Loucy (cell line): Measurements from ENCODE around the gene TMPRSS11F.

Experiments
- H2AFZ ChIP-seq: fragments of 200-600 bp; sonication (generic); 2 replicates; pipeline ENCODE4 v1.6.0; 2016; ENCODE audit warnings: antibody characterized with exemption, mild to moderate bottlenecking, low read length, moderate library complexity
- H3F3A ChIP-seq: fragments of 200-600 bp; 2 replicates; pipeline ENCODE4 v1.6.0; 2016; ENCODE audit warnings: antibody characterized with exemption, low read depth, mild to moderate bottlenecking
- H3K27me3 ChIP-seq: fragments of 200-600 bp; sonication (generic); 2 replicates; pipeline ENCODE4 v1.6.1; 2014; ENCODE audit warnings: low read length, mild to moderate bottlenecking; ENCODE audit not compliant: insufficient read depth, poor library complexity, severe bottlenecking
- H3K36me3 ChIP-seq: fragments of 200-600 bp; sonication (generic); 2 replicates; pipeline ENCODE4 v1.6.1; 2016; ENCODE audit warnings: low read length; ENCODE audit not compliant: insufficient read depth
- H3K4me1 ChIP-seq: fragments of 200-600 bp; sonication (generic); 2 replicates; pipeline ENCODE4 v1.5.1; 2014; ENCODE audit warnings: low read length, mild to moderate bottlenecking; ENCODE audit not compliant: insufficient read depth, poor library complexity, severe bottlenecking
- H3K4me2 ChIP-seq: fragments of 200-600 bp; sonication (generic); 2 replicates; pipeline ENCODE4 v1.6.0; 2014; ENCODE audit warnings: antibody characterized with exemption, low read length, low read depth, mild to moderate bottlenecking; ENCODE audit not compliant: poor library complexity, severe bottlenecking
- H3K4me3 ChIP-seq: fragments of 200-600 bp; sonication (generic); 2 replicates; pipeline ENCODE4 v1.5.1; 2014; ENCODE audit warnings: low read length, mild to moderate bottlenecking, mixed read lengths; ENCODE audit not compliant: poor library complexity, severe bottlenecking
- H3K79me2 ChIP-seq: fragments of 200-600 bp; sonication (generic); 2 replicates; pipeline ENCODE4 v1.6.1; 2014; ENCODE audit warnings: low read length; ENCODE audit not compliant: insufficient read depth
- H3K9ac ChIP-seq: fragments of 200-600 bp; sonication (generic); 2 replicates; pipeline ENCODE4 v1.6.0; 2014; ENCODE audit warnings: mild to moderate bottlenecking, low read depth, low read length, moderate library complexity; ENCODE audit not compliant: poor library complexity, severe bottlenecking
- H3K9me2 ChIP-seq: fragments of 200-600 bp; sonication (generic); replicated peaks from 2 replicates; pipeline ENCODE4 v1.6.1; 2016; ENCODE audit warnings: low read depth, low read length, mixed read lengths
- H3K9me3 ChIP-seq: fragments of 200-600 bp; sonication (generic); 2 replicates; pipeline ENCODE4 v1.6.1; 2014; ENCODE audit warnings: mild to moderate bottlenecking, antibody characterized with exemption, low read length, low read depth; ENCODE audit not compliant: insufficient read depth
- H4K20me1 ChIP-seq: fragments of 200-600 bp; sonication (generic); 2 replicates; pipeline ENCODE4 v1.6.0; 2014; ENCODE audit warnings: antibody characterized with exemption, low read length, mild to moderate bottlenecking; ENCODE audit not compliant: insufficient read depth, poor library complexity, severe bottlenecking
- EZH2phosphoT487 ChIP-seq: fragments of 200-600 bp; IDR thresholded peaks from 2 replicates; pipeline ENCODE4 v1.6.1; 2018; ENCODE audit warnings: antibody characterized with exemption, mild to moderate bottlenecking, moderate library complexity, borderline replicate concordance
- TF ChIP-seq, protein P1 (sequence below): fragments of 200-600 bp; sonication (generic); conservative IDR thresholded peaks from 2 replicates; pipeline ENCODE4 v1.5.1; 2014; ENCODE audit warnings: mild to moderate bottlenecking, antibody characterized with exemption, low read length

Gene TMPRSS11F

DNA sequence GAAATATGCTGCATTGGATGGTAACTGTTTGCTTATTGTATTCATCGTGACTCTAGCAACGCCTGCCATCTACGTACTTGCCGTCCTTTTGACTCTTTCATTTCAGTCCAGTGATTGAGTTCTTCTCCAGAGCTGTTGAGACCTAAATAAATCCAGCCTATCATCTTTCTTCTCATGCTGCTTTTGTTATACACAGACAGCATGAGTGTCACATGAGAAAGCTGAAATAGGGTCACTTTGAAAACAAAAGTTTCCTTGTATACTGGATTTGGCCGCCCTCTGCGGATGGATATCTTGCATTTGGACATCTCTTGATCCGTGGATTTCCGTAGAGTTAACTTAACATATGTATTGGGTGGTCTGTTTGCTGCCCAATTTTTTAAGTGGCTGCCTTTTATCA, 67.2 kb downstream of the TMPRSS11F start:
- Histone ChIP-seq H2AFZ (no peak overlapping the region), H3K9ac (no peak overlapping the region), H3F3A (no peaks in the 10 kb centered on the region), H3K27me3 (no peaks in the 10 kb centered on the region), H4K20me1 (no peaks in the 10 kb centered on the region), H3K4me1 (no peaks in the 10 kb centered on the region), H3K9me2 (no peaks in the 10 kb centered on the region), H3K36me3 (no peaks in the 10 kb centered on the region), H3K9me3 (no peaks in the 10 kb centered on the region), H3K4me3 (no peak overlapping the region), H3K4me2 (no peak overlapping the region), H3K79me2 (no peaks in the 10 kb centered on the region)
- TF ChIP-seq, protein P1, sequence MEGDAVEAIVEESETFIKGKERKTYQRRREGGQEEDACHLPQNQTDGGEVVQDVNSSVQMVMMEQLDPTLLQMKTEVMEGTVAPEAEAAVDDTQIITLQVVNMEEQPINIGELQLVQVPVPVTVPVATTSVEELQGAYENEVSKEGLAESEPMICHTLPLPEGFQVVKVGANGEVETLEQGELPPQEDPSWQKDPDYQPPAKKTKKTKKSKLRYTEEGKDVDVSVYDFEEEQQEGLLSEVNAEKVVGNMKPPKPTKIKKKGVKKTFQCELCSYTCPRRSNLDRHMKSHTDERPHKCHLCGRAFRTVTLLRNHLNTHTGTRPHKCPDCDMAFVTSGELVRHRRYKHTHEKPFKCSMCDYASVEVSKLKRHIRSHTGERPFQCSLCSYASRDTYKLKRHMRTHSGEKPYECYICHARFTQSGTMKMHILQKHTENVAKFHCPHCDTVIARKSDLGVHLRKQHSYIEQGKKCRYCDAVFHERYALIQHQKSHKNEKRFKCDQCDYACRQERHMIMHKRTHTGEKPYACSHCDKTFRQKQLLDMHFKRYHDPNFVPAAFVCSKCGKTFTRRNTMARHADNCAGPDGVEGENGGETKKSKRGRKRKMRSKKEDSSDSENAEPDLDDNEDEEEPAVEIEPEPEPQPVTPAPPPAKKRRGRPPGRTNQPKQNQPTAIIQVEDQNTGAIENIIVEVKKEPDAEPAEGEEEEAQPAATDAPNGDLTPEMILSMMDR = no peak
- no peak for TF ChIP-seq EZH2phosphoT487

DNA sequence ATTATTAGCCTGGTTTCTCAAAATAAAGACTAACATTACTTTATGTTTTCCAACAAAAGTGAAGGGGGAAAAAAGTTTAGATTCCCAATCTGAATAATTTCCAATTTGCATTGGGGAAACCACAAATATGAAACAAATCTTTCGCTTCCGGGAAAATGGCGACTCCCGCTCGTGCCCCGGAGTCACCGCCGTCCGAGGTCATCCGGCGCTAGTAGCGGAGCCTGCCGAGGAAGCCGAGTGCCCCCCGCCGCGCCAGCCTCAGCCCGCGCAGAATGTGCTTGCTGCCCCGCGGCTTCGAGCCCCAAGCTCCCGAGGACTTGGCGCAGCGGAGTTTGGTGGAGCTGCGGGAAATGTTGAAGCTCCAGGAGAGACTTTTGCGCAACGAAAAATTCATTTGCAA, 91.4 kb downstream of the TMPRSS11F start:
- no peaks in the 10 kb centered on the region for H3F3A ChIP-seq
- no peaks in the 10 kb centered on the region for H3K9me2 ChIP-seq
- no peaks in the 10 kb centered on the region for H4K20me1 ChIP-seq
- H3K9me3 ChIP-seq = no peaks in the 10 kb centered on the region
- H3K79me2 ChIP-seq = no peaks in the 10 kb centered on the region
- H2AFZ ChIP-seq = no peak overlapping the region
- TF ChIP-seq, protein P1 = no peak
- no peak for TF ChIP-seq EZH2phosphoT487
- H3K27me3 ChIP-seq = no peaks in the 10 kb centered on the region
- no peak overlapping the region for H3K9ac ChIP-seq
- no peaks in the 10 kb centered on the region for H3K36me3 ChIP-seq
- no peaks in the 10 kb centered on the region for H3K4me1 ChIP-seq
- H3K4me2 ChIP-seq = no peak overlapping the region
- no peak overlapping the region for H3K4me3 ChIP-seq

- H2AFZ ChIP-seq = no peak overlapping the region
- no peaks in the 10 kb centered on the region for H3K27me3 ChIP-seq
- no peaks in the 10 kb centered on the region for H3K9me2 ChIP-seq
- H4K20me1 ChIP-seq = no peaks in the 10 kb centered on the region
- no peaks in the 10 kb centered on the region for H3K36me3 ChIP-seq
- H3K9me3 ChIP-seq = no peaks in the 10 kb centered on the region
- no peaks in the 10 kb centered on the region for H3K79me2 ChIP-seq
- TF ChIP-seq, protein P1 = no peak
- no peak for TF ChIP-seq EZH2phosphoT487
- H3F3A ChIP-seq = no peaks in the 10 kb centered on the region
- H3K9ac ChIP-seq = no peak overlapping the region
- no peak overlapping the region for H3K4me2 ChIP-seq
- H3K4me3 ChIP-seq = no peak overlapping the region
- H3K4me1 ChIP-seq = no peaks in the 10 kb centered on the region
These were observed 108.5 kb downstream of the TMPRSS11F start for GRCh38 chr4:68021185-68021584.
